Activated naive CD4-positive, alpha-beta T cell treated with anti-CD3 and anti-CD28 coated beads for 36 hours (primary cell): ENCODE results near the gene ITFG2. TPM values are rescaled to one million over a fixed set of nuclear protein-coding genes. Genes with fewer than 3 reads are reported as not detected.

Experiments used
- CTCF ChIA-PET: fragments of 350-600 bp; sonication (Branson Sonifier 250); formaldehyde crosslinking; loops from one replicate; lab custom pipeline; 2021; ENCODE audit warnings: antibody characterized with exemption; lab: Charles Lee
- DNase-seq: peaks from one replicate; pipeline ENCODE4 v3.0.0-alpha.2; 2020
- H3K27ac Mint-ChIP-seq: one replicate; pipeline ENCODE4 v1.8.0; 2021; ENCODE audit warnings: mild to moderate bottlenecking, mixed read lengths
- H3K27me3 Mint-ChIP-seq: one replicate; pipeline ENCODE4 v1.8.0; 2021; ENCODE audit warnings: low read depth, mixed read lengths
- H3K36me3 Mint-ChIP-seq: one replicate; pipeline ENCODE4 v1.8.0; 2021; ENCODE audit warnings: low read depth, mixed read lengths
- H3K4me1 Mint-ChIP-seq: one replicate; pipeline ENCODE4 v1.8.0; 2021; ENCODE audit warnings: low read depth, mixed read lengths
- H3K4me3 Mint-ChIP-seq: one replicate; pipeline ENCODE4 v1.8.0; 2021; ENCODE audit warnings: mild to moderate bottlenecking, moderate library complexity, mixed read lengths
- H3K9me3 Mint-ChIP-seq: one replicate; pipeline ENCODE4 v1.8.0; 2021; ENCODE audit warnings: mixed read lengths
- intact Hi-C: fragments of 100-400 bp; cut with micrococcal nuclease; formaldehyde crosslinking; loops from one replicate; pipeline ENCODE4 v1.15.1; 2023
- total RNA-seq, 2 experiments: library from RNA; stranded (reverse); gene quantifications; one replicate each; pipeline ENCODE4 v1.2.3, GENCODE V29; 2021

Gene ITFG2
- total RNA-seq, 2 experiments from 2014 or later, result 27.5 to 30.5 TPM

- Mint-ChIP-seq H3K4me3 (no peak overlapping the region), H3K4me1 (peaks cover 8% of the 10 kb centered on the region), H3K27ac (no peak overlapping the region), H3K27me3 (peaks cover 11% of the 10 kb centered on the region), H3K9me3 (no peaks in the 10 kb centered on the region), H3K36me3 (no peaks in the 10 kb centered on the region)
- CTCF ChIA-PET, result no interaction called here
- intact Hi-C loops, result no loop called here
- DNase-seq, result no peak
Observed at GRCh38 chr12:2779281-2779680, 33.2 kb upstream of the ITFG2 start.

GRCh38 chr12:2783936-2784600, 28.4 kb upstream of the ITFG2 start:
- peak overlapping the region; percentile 62 for H3K4me3 Mint-ChIP-seq
- no peak overlapping the region for H3K27ac Mint-ChIP-seq
- peak; percentile 60 for DNase-seq
- intact Hi-C loops, result loop anchor here (1.0 to 5.0 kb wide), 2 partner anchors 93 to 102 kb away; no protein-coding TSS in a partner anchor
- no peaks in the 10 kb centered on the region for H3K9me3 Mint-ChIP-seq
- H3K36me3 Mint-ChIP-seq, result no peaks in the 10 kb centered on the region
- peaks cover 11% of the 10 kb centered on the region for H3K27me3 Mint-ChIP-seq
- CTCF ChIA-PET, result interaction anchor here (0.7 to 3.4 kb wide), 12 partner anchors 8 to 138 kb away, joined by 3 to 42 read pairs (median 4); partner anchors contain the start of gene FKBP4
- H3K4me1 Mint-ChIP-seq, result peaks cover 8% of the 10 kb centered on the region

GRCh38 chr12:2785017-2785416, 27.5 kb upstream of the ITFG2 start:
- CTCF ChIA-PET, result interaction anchor here (1.1 to 3.4 kb wide), 3 partner anchors 11 to 102 kb away, joined by 3 to 42 read pairs (median 30); no protein-coding TSS in a partner anchor
- Mint-ChIP-seq H3K4me1 (peaks cover 8% of the 10 kb centered on the region), H3K27ac (no peak overlapping the region), H3K4me3 (no peak overlapping the region), H3K36me3 (no peaks in the 10 kb centered on the region), H3K27me3 (peaks cover 11% of the 10 kb centered on the region), H3K9me3 (no peaks in the 10 kb centered on the region)
- no peak for DNase-seq
- intact Hi-C loops, result no loop called here

GRCh38 chr12:2791089-2791488, 21.4 kb upstream of the ITFG2 start:
- no peak overlapping the region for H3K4me3 Mint-ChIP-seq
- no peaks in the 10 kb centered on the region for H3K9me3 Mint-ChIP-seq
- no peak for DNase-seq
- H3K4me1 Mint-ChIP-seq, result peaks cover 3% of the 10 kb centered on the region
- no peak overlapping the region for H3K27ac Mint-ChIP-seq
- peaks cover 1% of the 10 kb centered on the region for H3K36me3 Mint-ChIP-seq
- H3K27me3 Mint-ChIP-seq, result no peaks in the 10 kb centered on the region
- intact Hi-C loops, result loop anchor here (10.0 kb wide), 1 partner anchor 1096 kb away; the partner anchor contains the start of gene ADIPOR2
- CTCF ChIA-PET, result no interaction called here

GRCh38 chr12:2792671-2793500, 19.6 kb upstream of the ITFG2 start:
- no peak for DNase-seq
- CTCF ChIA-PET, result interaction anchor here (0.9 kb wide), 1 partner anchor 10 kb away, joined by 3 read pairs; no protein-coding TSS in a partner anchor
- intact Hi-C loops, result loop anchor here (10.0 kb wide), 1 partner anchor 1098 kb away; the partner anchor contains the start of gene ADIPOR2
- H3K27ac Mint-ChIP-seq, result no peak overlapping the region
- H3K27me3 Mint-ChIP-seq, result no peaks in the 10 kb centered on the region
- peaks cover 20% of the 10 kb centered on the region for H3K4me1 Mint-ChIP-seq
- H3K36me3 Mint-ChIP-seq, result peaks cover 17% of the 10 kb centered on the region
- peak overlapping the region; percentile 74 for H3K4me3 Mint-ChIP-seq
- no peaks in the 10 kb centered on the region for H3K9me3 Mint-ChIP-seq

GRCh38 chr12:2793561-2793960, 18.9 kb upstream of the ITFG2 start:
- Mint-ChIP-seq H3K36me3 (peaks cover 22% of the 10 kb centered on the region), H3K27ac (no peak overlapping the region), H3K4me1 (peaks cover 21% of the 10 kb centered on the region), H3K4me3 (peak overlapping the region; percentile 74), H3K9me3 (no peaks in the 10 kb centered on the region), H3K27me3 (no peaks in the 10 kb centered on the region)
- DNase-seq, result no peak
- intact Hi-C loops, result loop anchor here (10.0 kb wide), 1 partner anchor 1099 kb away; the partner anchor contains the start of gene ADIPOR2
- CTCF ChIA-PET, result no interaction called here

- H3K9me3 Mint-ChIP-seq, result no peaks in the 10 kb centered on the region
- intact Hi-C loops, result loop anchor here (1.0 to 10.0 kb wide), 4 partner anchors 18 to 1099 kb away; partner anchors contain the start of genes ADIPOR2, ITFG2 and TULP3
- peaks cover 24% of the 10 kb centered on the region for H3K4me1 Mint-ChIP-seq
- H3K27ac Mint-ChIP-seq, result no peak overlapping the region
- H3K27me3 Mint-ChIP-seq, result no peaks in the 10 kb centered on the region
- H3K4me3 Mint-ChIP-seq, result peak overlapping the region; percentile 74
- H3K36me3 Mint-ChIP-seq, result peaks cover 29% of the 10 kb centered on the region
- DNase-seq, result no peak
- CTCF ChIA-PET, result interaction anchor here (1.4 kb wide), 1 partner anchor 11 kb away, joined by 3 read pairs; no protein-coding TSS in a partner anchor
Observed at GRCh38 chr12:2794191-2794735, 18.2 kb upstream of the ITFG2 start.

GRCh38 chr12:2794736-2795289, 17.7 kb upstream of the ITFG2 start, which contains the start of gene FKBP4:
Gene FKBP4 (plus strand): TSS chr12:2794970. CDS start chr12:2795140, 170 bp downstream.
- H3K9me3 Mint-ChIP-seq, result no peaks in the 10 kb centered on the region
- peak; percentile 91 for DNase-seq
- CTCF ChIA-PET, result interaction anchor here (1.4 kb wide), 1 partner anchor 11 kb away, joined by 3 read pairs; no protein-coding TSS in a partner anchor
- peaks cover 26% of the 10 kb centered on the region for H3K4me1 Mint-ChIP-seq
- peak within 1 kb of the TSS; percentile 88 for H3K4me3 Mint-ChIP-seq
- peak within 1 kb of the TSS; percentile 68 for H3K27ac Mint-ChIP-seq
- intact Hi-C loops, result loop anchor here (1.0 to 10.0 kb wide), 5 partner anchors 17 to 1100 kb away; partner anchors contain the start of genes ADIPOR2, FOXM1, ITFG2 and RHNO1
- H3K36me3 Mint-ChIP-seq, result peaks cover 34% of the 10 kb centered on the region
- no peaks in the 10 kb centered on the region for H3K27me3 Mint-ChIP-seq

- Mint-ChIP-seq H3K9me3 (no peaks in the 10 kb centered on the region), H3K27me3 (no peaks in the 10 kb centered on the region), H3K36me3 (peaks cover 40% of the 10 kb centered on the region), H3K4me3 (peak overlapping the region; percentile 88), H3K4me1 (peaks cover 30% of the 10 kb centered on the region), H3K27ac (peak overlapping the region; percentile 73)
- intact Hi-C loops, result loop anchor here (2.0 to 10.0 kb wide), 3 partner anchors 82 to 1101 kb away; partner anchors contain the start of genes ADIPOR2, FOXM1, RHNO1 and TULP3
- DNase-seq, result peak; percentile 71
- CTCF ChIA-PET, result interaction anchor here (0.9 to 1.4 kb wide), 7 partner anchors 10 to 113 kb away, joined by 3 to 5 read pairs (median 3); no protein-coding TSS in a partner anchor
Observed at GRCh38 chr12:2795291-2796186, 16.9 kb upstream of the ITFG2 start.

GRCh38 chr12:2796187-2796666, 16.2 kb upstream of the ITFG2 start:
- Mint-ChIP-seq H3K27me3 (no peaks in the 10 kb centered on the region), H3K27ac (peak overlapping the region; percentile 73), H3K36me3 (peaks cover 41% of the 10 kb centered on the region), H3K4me1 (peaks cover 30% of the 10 kb centered on the region), H3K9me3 (no peaks in the 10 kb centered on the region), H3K4me3 (peak overlapping the region; percentile 88)
- CTCF ChIA-PET, result interaction anchor here (0.9 to 1.4 kb wide), 6 partner anchors 11 to 114 kb away, joined by 3 to 5 read pairs (median 3); no protein-coding TSS in a partner anchor
- no peak for DNase-seq
- intact Hi-C loops, result loop anchor here (5.0 to 10.0 kb wide), 2 partner anchors 81 to 1101 kb away; partner anchors contain the start of genes ADIPOR2, FOXM1 and RHNO1
